Left ventricle myocardium superior (tissue), 1 donor: ENCODE data around the gene KLF6. TPM values are rescaled to one million over a fixed set of nuclear protein-coding genes. Genes with fewer than 3 reads are reported as not detected.

Experiments
- ATAC-seq: fragments of 200-7000 bp; cut with Tn5 transposase; one replicate; pipeline ENCODE4 v1.9.1; 2020; ENCODE audit warnings: mild to moderate bottlenecking, moderate library complexity
- DNase-seq: peaks from one replicate; pipeline ENCODE4 v3.0.0-alpha.2; 2020
- intact Hi-C: fragments of 100-400 bp; cut with micrococcal nuclease; formaldehyde crosslinking; loops from one replicate; pipeline ENCODE4 v1.11.0; 2022
- long read RNA-seq: library from polyadenylated mRNA; unstranded; transcript quantifications from one replicate; pipeline ENCODE4 v2.0.0, GENCODE V29; 2021
- total RNA-seq: library from RNA; stranded (reverse); fragmentation: NEBNext Ultra II Directional; extraction: Animal tissue kit (Norgen Biotek cat#: 25700); gene quantifications from one replicate; pipeline ENCODE4 v1.2.1, GENCODE V29; 2021
- donor health status: DM: no; HTN: yes; CAD: no; lungs with severe emphysema.

KLF6 gene
- 62.0 TPM for total RNA-seq
- long read RNA-seq, full-length matches to known transcripts, result 93 of 123 reads
- long read RNA-seq, partial matches to known transcripts, result 10 of 123 reads
- long read RNA-seq, other reads (novel, unspliced or antisense), result 20 of 123 reads

DNA sequence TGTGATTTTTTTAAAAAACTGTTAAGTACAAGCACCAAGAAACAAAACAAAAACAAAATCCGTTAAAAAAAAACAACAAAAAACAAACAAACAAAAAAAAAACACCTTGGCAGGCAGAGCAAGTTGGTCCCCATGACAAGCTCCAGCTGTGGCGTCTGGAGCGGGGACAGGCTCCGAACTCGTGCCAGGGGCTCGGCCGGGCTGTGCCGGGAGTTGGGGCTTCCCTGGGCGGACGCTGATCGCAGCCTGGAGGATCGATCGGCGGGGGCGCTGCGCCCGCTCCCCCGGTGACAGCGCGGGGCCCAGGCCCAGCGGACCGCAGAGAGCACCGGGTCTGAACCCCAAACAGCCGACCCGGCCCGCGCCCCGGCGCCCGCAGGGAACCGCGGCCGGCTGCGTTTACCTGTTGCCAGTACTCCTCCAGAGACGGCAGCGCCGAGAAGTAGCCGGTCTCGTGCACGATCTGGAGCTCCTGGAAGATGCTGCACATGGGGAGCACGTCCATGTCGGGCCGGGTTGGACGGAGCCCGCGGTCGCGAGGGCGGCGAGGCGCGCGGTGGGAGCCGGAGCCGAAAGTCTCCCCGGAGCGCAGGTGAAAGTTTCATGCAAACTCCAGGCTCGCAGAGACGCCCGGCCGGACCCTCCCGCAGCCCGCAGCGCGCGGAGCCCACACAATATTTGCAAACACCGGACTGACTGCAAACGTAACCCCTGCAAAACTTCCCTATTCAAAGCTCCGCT is at the start of gene KLF6:
Gene KLF6 (minus strand): TSS at position 700 of the 741 bp plus-strand sequence. CDS start 195 bp downstream, at position 505.
- intact Hi-C loops, result no loop called here
- DNase-seq (peak; percentile 81), ATAC-seq (peak; percentile 30)

DNA sequence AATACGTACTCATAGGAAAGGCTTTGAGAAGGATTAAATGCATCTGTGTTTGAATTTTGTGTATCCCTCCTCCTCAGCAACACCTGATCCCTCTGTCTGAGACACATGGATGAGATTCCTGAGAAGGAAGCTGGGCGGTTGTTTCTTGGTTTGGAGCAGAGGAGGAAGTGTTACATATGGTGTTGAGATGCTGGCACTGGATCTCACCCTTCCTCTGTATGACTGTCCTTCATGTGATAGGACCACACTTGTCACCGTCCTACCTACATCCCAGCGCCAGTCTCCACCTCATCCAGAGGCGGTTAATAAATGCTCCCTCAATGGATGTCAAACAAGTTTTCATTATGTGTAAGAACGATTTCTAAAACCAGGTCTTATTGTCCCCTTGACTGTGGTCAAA is 49.4 kb upstream of the KLF6 start:
- ATAC-seq, result no peak
- no peak for DNase-seq
- intact Hi-C loops, result no loop called here

DNA sequence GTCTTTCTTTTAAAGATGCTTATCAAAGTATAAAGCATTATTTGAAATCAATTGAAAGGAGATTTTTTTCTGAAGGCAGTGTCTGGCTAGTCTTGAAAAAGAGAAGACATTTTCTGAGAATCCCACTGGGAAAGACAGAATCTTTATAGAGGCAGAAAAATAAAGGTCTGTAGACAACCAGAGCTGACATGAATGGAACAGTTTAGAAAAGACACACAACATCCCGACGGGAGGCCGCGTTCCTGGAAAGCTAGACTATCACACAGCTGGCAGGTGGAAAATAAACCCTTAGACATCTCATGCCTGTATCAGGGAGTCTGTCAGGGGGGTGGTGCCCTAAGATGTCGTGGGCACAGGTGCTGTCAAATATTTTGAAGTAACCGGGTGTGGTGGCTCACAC is 48.0 kb upstream of the KLF6 start:
- ATAC-seq (no peak), DNase-seq (no peak)
- intact Hi-C loops, result no loop called here

DNA sequence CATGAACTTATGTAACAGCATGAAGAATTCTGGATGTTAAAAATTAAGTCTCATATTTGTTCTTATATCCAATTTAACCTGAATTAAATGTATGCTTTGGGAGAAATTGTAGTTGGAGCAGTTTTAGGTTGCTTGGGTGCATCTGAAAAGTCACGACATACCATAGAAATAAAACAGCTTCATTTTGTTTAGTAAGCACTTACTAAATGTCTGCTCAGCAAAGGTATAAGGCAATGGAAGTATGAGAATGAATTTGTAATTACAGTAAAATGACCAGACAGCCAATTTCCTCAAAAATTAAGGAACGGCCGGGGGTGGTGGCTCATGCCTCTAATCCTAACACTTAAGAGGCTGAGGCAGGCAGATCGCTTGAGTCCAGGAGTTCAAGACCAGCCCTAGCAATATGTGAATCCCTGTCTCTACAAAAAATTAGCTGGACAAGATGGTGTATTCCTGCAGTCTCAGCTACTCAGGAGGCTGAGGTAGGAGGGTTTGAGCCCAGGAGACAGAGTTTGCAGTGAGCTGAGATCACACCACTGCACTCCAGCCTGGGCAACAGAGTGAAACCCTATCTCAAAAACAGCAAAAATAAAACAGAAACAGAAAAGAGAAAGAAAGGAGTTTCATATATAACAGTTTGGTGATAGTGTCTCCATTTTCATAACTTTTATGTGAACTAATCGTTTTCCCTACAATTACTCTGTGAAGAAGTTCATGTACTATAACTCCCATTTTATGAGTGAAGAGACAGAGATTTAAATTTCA is 47.2 kb upstream of the KLF6 start:
- no peak for DNase-seq
- ATAC-seq, result no peak
- intact Hi-C loops, result no loop called here

DNA sequence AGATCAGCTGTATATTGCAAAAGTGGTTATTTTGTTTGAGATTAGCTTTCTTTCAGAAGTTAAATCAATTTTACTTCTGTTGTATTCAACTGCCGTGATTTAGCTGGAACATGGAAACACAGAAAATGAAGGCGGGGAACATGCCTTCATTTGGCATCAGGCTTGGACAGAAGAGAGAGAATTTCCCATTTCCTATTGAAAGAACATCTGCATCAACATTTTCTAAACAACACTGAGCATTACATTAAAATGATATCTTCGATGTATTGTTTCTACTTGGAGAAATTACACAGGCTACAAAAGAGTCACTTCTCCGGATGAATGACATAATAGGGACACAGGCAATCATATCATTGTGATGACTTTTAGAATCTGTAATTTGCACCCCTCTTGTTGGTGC is 46.6 kb upstream of the KLF6 start:
- DNase-seq (no peak), ATAC-seq (no peak)
- intact Hi-C loops, result no loop called here

DNA sequence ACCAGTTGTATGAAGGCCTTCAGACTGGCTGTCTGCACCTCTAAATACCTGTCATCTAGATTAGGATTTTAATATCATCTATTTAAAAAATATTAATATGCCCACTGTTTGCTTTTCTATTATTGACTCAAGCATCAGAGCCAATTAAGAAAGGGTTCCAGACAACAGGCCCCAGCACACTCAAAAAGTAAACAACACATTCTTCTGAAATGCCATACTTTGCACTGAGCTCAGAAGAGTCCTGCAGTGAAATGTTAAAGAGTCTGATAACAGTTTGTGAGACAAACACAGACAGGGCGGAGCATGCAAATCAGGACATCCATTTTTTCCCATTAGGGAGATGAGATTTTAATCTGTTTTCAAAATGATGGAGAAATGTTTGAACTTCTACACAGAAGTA is 45.9 kb upstream of the KLF6 start:
- DNase-seq (no peak), ATAC-seq (no peak)
- intact Hi-C loops, result no loop called here

DNA sequence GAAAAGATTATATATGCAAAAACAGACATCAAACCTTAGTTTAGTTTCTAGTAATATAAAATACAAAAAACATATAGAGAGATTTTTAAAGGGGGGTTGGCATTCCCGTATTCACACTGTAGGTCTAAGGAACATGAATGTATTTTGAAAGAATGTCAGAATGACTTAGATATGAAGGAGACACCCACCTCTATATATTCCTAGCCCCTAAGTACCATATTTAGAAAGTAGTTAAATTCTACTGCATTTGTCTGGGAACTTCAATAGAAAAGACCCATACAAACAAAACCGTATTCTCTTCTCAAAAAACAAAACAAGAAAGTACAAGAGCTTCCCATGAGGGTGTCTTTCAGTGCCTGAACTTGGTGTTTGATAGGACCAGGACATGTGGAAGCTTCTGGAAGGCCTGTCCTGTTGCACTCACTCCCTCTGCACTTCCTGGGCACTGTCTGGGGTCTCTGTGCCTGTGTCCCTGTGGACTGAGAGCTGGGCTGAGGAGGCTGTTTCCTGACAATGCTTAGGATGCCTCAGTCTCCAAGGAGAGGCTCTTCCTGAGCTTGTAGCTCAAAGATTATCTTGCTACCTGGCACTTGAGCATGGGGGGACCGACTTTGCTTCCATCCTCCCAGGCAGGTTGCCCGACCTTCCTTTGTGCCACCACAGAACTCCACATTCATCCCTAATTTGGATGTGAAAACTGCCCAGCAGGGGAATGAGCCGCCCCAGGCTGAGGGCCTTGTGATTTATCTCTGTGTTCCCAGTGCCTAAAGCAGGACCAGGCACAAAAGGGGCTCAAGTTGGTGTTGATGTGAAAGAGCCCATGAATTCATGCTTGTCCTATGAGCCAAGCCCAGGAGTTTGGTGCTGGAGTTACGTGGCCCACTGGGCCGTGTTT is 44.4 kb upstream of the KLF6 start:
- DNase-seq (no peak), ATAC-seq (no peak)
- intact Hi-C loops, result no loop called here

DNA sequence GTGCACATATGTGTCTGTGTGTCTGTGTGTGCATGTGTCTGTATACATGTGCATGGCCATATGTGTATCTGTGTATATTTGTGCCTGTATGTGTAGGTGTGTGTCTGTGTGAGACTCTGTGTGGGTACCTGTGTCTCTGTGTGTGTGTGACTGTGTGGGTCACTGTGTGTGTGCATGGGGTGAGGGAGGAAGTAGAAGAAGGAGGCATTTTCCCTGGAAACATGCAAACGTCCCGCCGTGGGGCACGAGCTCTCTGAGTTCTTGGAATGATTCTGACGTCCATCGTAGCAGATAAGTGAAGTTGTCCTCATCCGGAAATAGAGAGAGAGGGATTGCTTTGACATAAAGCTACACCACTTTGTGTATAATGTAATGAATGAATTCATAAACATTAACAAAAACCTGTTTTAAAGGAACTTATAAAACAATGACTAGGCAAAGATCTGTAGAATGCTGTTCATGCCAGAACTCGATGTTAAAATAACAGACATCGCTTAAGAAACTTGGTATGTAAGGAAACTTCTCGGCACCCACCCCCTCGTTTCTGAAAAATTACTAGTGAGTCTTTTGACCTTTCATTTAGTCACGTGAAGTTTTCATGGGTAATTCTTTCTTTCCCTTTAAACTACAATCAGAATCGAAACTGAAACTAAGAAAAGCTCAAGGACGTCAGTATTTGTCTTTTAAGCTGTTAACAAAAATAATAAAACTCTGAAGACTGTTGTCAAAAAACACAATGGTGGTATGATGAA is 43.6 kb upstream of the KLF6 start:
- peak; percentile 44 for ATAC-seq
- intact Hi-C loops, result no loop called here
- DNase-seq, result no peak

DNA sequence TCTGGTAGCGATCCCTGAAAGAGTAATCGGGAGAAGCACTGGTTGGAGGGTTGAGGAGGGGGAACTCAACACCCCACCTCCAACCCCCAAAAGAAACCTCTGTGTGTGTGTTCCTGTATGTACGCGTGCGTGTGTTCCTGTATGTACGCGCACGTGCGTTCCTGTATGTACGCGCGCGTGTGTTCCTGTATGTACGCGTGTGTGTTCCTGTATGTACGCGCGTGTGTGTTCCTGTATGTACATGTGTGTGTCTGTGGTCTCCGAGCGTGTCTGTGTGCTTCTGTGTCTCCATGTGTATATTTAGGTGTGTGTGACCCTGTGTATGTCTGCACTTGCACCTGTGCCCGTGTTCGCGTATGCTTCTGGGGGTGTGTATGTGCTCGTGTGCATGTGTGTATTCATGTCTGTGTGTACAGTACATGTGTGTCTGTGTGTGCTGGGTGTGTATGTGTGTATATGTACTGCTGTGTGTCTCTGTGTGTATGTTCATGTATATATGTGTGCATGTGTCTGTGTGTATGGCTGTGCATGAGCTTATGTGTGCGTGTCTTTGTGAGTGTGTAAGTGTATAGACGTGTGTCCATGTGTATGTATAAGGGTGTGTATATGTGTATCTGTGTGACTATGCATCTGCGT is 42.9 kb upstream of the KLF6 start:
- intact Hi-C loops, result no loop called here
- DNase-seq, result no peak
- ATAC-seq, result no peak

DNA sequence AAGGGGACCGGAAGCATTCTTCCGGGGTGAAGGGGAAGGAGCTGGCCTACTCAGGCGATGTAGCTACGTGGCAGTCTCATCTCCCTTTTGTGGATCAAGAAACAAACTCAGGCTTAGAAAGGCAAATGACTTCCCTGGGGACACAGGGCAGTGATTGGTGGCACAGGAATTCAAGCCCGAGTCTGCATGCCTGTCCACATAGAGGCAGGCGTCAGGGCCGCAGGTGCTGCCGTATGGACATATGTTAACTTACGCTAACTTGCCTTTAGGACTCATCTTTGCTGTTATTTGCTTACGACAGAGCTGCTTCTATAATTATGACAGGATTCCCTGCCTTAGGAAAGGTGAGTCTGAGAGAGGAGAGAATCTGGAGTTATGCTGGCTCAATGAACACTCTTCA is 42.3 kb upstream of the KLF6 start:
- ATAC-seq (no peak), DNase-seq (no peak)
- intact Hi-C loops, result no loop called here

DNA sequence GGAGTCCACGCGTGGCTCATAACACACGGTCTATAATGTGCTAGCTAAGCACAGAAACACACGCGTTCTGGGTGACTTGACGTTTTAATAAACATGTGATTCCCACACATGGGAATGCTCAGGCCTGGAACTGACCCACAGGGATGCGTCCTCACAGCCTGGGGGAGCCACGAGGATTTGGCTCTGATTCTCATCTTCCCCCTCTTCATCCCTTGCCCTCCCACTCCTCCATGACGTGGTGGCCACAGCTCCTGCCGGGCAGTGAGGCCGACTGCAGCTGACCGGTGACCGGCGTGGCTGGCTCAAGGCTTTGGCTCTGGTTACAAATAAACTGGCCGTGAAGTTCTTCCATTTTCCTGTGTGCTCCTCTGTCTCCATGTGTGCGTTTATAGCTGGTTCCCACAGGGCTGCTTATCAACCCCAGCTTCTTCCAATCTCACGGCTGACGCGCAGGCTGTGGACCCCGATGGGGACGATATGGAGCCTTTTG is 40.9 kb upstream of the KLF6 start:
- intact Hi-C loops, result no loop called here
- DNase-seq (peak; percentile 60), ATAC-seq (peak; percentile 54)

DNA sequence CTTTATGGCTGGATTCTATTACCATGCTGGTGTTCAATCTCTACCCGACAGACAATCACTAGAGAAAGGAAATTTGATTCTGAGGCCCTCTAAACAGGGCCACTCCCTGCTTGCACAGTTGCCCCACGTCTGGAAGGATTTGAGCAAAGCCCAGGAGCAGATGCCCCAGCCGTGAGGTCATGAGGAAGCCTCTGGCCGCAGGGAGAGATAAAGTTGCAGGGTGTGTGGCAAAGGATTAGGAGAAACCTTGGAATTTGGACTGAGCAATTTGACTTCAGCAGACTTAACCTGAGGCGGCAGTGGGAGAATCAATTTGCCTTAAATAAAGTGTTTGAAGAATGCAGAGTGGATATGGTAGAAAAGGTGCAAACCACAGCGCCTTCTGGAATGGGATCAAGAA is 40.2 kb upstream of the KLF6 start:
- ATAC-seq (peak; percentile 17), DNase-seq (no peak)
- intact Hi-C loops, result no loop called here

DNA sequence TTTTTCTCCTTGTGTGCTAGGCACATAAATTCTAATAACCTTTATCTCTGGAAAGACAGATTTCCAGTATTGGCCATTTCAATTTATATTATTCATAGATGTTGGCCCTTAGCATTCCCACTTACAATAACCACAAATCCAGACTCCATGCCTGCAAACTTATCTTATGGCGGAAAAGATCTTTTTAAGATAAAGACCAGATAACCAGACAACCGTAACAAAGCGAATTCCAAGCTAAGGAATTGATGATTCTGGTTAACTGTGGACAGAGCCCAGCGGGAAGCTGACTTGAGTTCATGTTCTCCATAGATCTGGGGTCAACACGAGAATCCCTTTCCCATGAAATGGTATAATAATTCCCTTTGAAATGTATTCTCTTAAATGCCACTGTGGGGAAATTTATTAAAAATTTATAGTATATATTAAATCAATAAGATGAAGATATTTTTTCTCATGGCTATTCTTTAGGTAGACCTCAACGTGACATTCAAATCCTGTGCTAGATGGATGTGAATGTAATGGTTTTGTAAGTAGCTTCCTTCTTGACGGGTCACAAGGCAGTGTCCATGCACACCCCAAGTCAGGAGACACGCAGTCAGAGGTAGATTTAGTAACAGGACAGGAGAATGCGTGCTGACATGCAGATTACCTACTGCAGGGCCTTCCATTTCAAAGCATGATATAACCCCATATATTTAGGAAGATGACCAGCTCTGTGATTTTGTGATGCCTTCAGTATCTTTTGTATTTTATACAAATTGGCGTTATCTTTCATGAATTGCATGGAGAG is 37.7 kb upstream of the KLF6 start:
- ATAC-seq (no peak), DNase-seq (no peak)
- intact Hi-C loops, result no loop called here

DNA sequence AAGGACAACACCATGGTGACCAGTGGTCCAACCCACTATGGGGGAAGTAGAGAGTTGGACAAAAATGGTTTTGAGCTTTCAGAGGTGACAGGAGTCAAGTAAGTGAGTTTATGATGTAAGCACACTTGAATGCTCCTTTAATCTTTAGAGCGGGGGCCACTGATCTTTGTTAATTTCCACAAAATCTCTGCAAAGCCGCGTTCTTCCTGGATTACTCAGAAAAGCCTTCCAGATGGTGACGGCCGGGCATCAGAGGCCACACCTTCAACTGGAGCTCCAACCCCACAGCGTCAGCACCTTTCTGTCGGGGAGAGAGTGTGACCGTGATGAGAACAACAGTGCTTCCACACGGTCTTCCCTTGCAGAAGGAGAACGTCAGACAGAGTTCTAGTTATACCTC is 35.2 kb upstream of the KLF6 start:
- DNase-seq (no peak), ATAC-seq (no peak)
- intact Hi-C loops, result no loop called here

DNA sequence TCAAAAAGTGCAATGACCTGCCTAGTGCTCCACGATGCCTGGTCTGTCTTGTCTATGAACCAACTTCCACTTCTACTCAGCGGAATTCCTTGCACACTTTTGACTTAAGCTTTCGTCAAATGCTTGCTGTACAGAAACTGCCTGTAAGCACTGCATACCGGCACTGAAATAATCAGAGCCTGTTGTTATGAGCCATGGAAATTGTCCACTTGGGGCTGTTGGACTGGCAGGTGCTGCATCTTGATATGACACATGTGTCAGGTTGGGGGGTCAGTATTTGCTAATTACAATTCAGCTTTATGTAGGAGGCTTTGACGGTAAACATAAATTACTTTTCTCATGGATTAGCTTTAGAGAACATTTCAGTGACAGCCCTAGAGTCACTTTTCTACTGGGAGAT is 32.0 kb upstream of the KLF6 start:
- DNase-seq (no peak), ATAC-seq (no peak)
- intact Hi-C loops, result loop anchor here (10.0 kb wide), 1 partner anchor 98 kb away; no protein-coding TSS in a partner anchor

DNA sequence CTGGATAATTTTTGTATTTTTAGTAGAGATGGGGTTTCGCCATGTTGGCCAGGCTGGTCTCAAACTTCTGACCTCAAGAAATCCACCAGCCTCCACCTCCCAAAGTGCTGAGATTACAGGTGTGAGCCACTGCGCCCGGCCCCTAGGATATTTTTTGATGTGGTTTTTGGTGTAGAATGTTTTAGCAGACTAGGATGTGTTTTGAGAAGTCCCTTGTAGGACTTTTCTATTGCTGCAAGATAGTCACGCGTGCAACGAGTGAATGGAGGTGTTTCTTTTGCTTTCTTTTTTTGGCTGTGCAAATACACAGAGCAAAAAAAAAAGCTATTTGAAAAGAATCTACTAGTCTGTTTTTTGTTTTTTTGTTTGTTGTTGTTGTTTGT is 29.8 kb upstream of the KLF6 start:
- intact Hi-C loops, result loop anchor here (10.0 kb wide), 1 partner anchor 100 kb away; no protein-coding TSS in a partner anchor
- ATAC-seq, result no peak

More for the DNA sequence above, 29.8 kb upstream of the KLF6 start:
- no peak for DNase-seq
